HepG2 (cell line): ENCODE measurements around the gene PSMC4. TPM values are rescaled to one million over a fixed set of nuclear protein-coding genes. Genes with fewer than 3 reads are reported as not detected.

Source experiments
- ATF7 ChIP-seq, 2 experiments: fragments of 450-650 bp in 1 of 2; sonication (generic) in 1 of 2; formaldehyde crosslinking in 1 of 2; IDR thresholded peaks; 2 replicates each; pipeline versions ENCODE4 v1.4.0 to v1.6.1; 2016 to 2020; ENCODE audit warnings: antibody characterized with exemption in 1 of 2, mild to moderate bottlenecking in 1 of 2, missing genetic modification reagents in 1 of 2
- CBX5 ChIP-seq: sonication (generic); formaldehyde crosslinking; IDR thresholded peaks from 2 replicates; pipeline ENCODE4 v1.4.0; 2020; ENCODE audit warnings: missing genetic modification reagents, borderline replicate concordance
- CEBPB ChIP-seq: IDR thresholded peaks from 2 replicates; pipeline ENCODE4 v1.6.1; 2011; ENCODE audit warnings: low read depth, low read length, improper control_type of control experiment, borderline replicate concordance
- CHD4 ChIP-seq: fragments of 200-600 bp; sonication (generic); IDR thresholded peaks from 2 replicates; pipeline ENCODE4 v1.7.0; 2017; ENCODE audit warnings: mild to moderate bottlenecking, low read length, borderline replicate concordance
- EHMT2 ChIP-seq: fragments of 200-600 bp; sonication (generic); IDR thresholded peaks from 2 replicates; pipeline ENCODE4 v1.7.0; 2017; ENCODE audit warnings: antibody characterized with exemption, low read depth, low read length, borderline replicate concordance
- FOXJ3 ChIP-seq: sonication (generic); formaldehyde crosslinking; IDR thresholded peaks from 2 replicates; pipeline ENCODE4 v1.4.0; 2020; ENCODE audit warnings: missing genetic modification reagents, mild to moderate bottlenecking, borderline replicate concordance
- NFKBIZ ChIP-seq: IDR thresholded peaks from 2 replicates; pipeline ENCODE4 v1.6.1; 2018; ENCODE audit warnings: missing genetic modification reagents, missing compliant biosample characterization
- SAP130 ChIP-seq: IDR thresholded peaks from 2 replicates; pipeline ENCODE4 v1.6.1; 2016; ENCODE audit warnings: low read depth
- SOX5 ChIP-seq: IDR thresholded peaks from 2 replicates; pipeline ENCODE4 v1.6.1; 2016; ENCODE audit warnings: borderline replicate concordance
- SP5 ChIP-seq: IDR thresholded peaks from 2 replicates; pipeline ENCODE4 v1.6.1; 2016; ENCODE audit warnings: low read depth, borderline replicate concordance
- STAT5B ChIP-seq: sonication (generic); formaldehyde crosslinking; IDR thresholded peaks from 2 replicates; pipeline ENCODE4 v1.4.0; 2020; ENCODE audit warnings: missing genetic modification reagents
- TGIF2 ChIP-seq: IDR thresholded peaks from 2 replicates; pipeline ENCODE4 v1.6.1; 2016; ENCODE audit warnings: control low read depth, missing compliant biosample characterization
- ZNF296 ChIP-seq: sonication (generic); formaldehyde crosslinking; conservative IDR thresholded peaks from 2 replicates; pipeline ENCODE4 v1.5.0; 2020; ENCODE audit warnings: mild to moderate bottlenecking, missing genetic modification reagents
- ZNF33B ChIP-seq: sonication (generic); formaldehyde crosslinking; IDR thresholded peaks from 2 replicates; pipeline ENCODE4 v1.5.1; 2020; ENCODE audit warnings: mild to moderate bottlenecking, missing genetic modification reagents
- ZNF343 ChIP-seq: sonication (generic); formaldehyde crosslinking; IDR thresholded peaks from 2 replicates; pipeline ENCODE4 v1.4.0; 2020; ENCODE audit warnings: mild to moderate bottlenecking, missing genetic modification reagents
- ZNF703 ChIP-seq: sonication (generic); formaldehyde crosslinking; IDR thresholded peaks from 2 replicates; pipeline ENCODE4 v1.5.1; 2020; ENCODE audit warnings: missing genetic modification reagents, mild to moderate bottlenecking, moderate library complexity, borderline replicate concordance
- ZNF816 ChIP-seq: sonication (generic); formaldehyde crosslinking; IDR thresholded peaks from 2 replicates; pipeline ENCODE4 v1.8.0; 2022; ENCODE audit warnings: missing genetic modification reagents, mild to moderate bottlenecking, borderline replicate concordance
- polyA plus RNA-seq, 8 experiments: library from polyadenylated mRNA; depleted of rRNA in 3 of 8; stranded (reverse) in 7 of 8; unstranded in 1 of 8; fragments of >200 nt; fragmentation: Illumina TruSeq in 4 of 8; extraction: Trizol in 4 of 8; gene quantifications; 2 replicates each; pipeline versions ENCODE4 v1.2.1 to v1.2.3, GENCODE V29; 2011 to 2016; ENCODE audit warnings: low read depth in 4 of 8, missing spikeins in 1 of 8, mixed read lengths in 1 of 8; ENCODE audit not compliant: insufficient read depth in 1 of 8
- total RNA-seq, 5 experiments: library from RNA; depleted of rRNA; stranded (reverse); fragments of >200 nt; fragmentation: Illumina TruSeq; extraction: Trizol; gene quantifications; 2 replicates each; pipeline ENCODE4 v1.2.3, GENCODE V29; 2016; ENCODE audit warnings: low read depth in 1 of 5
- TF ChIP-seq, protein P1 (sequence below): sonication (generic); formaldehyde crosslinking; IDR thresholded peaks from 2 replicates; pipeline ENCODE4 v1.4.0; 2020; ENCODE audit warnings: mild to moderate bottlenecking, missing genetic modification reagents
- TF ChIP-seq, protein P2 (sequence below): sonication (generic); formaldehyde crosslinking; IDR thresholded peaks from 2 replicates; pipeline ENCODE4 v1.4.0; 2020; ENCODE audit warnings: mild to moderate bottlenecking, missing genetic modification reagents, borderline replicate concordance

The PSMC4 gene
- total and polyA plus RNA-seq, 2 of the 13 experiments (the other 11 are each of a cell fraction or from before 2014, with no cell fraction given): 49.9 to 160 TPM

GRCh38 chr19:39970675-39971379 is at the start of gene PSMC4 (continued):
- TF ChIP-seq, protein P1, sequence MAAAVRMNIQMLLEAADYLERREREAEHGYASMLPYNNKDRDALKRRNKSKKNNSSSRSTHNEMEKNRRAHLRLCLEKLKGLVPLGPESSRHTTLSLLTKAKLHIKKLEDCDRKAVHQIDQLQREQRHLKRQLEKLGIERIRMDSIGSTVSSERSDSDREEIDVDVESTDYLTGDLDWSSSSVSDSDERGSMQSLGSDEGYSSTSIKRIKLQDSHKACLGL (CRISPR knock-in tag): no peak
- TF ChIP-seq CBX5 (peak; percentile 92; the same call in 1 of the 2 replicates), ZNF296 (CRISPR knock-in tag) (no peak), CHD4 (no peak), ZNF343 (CRISPR knock-in tag) (no peak), SP5 (CRISPR knock-in tag) (peak; percentile 82), CEBPB (no peak), ZNF816 (no peak; the same call in 1 of the 2 replicates), ZNF33B (CRISPR knock-in tag) (no peak), EHMT2 (no peak), SOX5 (peak; percentile 73; the same call in 1 of the 2 replicates), NFKBIZ (peak; percentile 83; the same call in 1 of the 2 replicates), ATF7 (IDR thresholded peaks at IDR 0.05) (0 out of 2 replicates have a peak, but pooled peaks have one; percentile 12), ATF7 (CRISPR knock-in tag; IDR thresholded peaks at IDR 0.05) (no peak), STAT5B (CRISPR knock-in tag) (0 out of 2 replicates have a peak, but pooled peaks have one; percentile 66), TGIF2 (no peak; the same call in 1 of the 2 replicates), ZNF703 (CRISPR knock-in tag) (no peak), FOXJ3 (CRISPR knock-in tag) (peak; percentile 53; the same call in 1 of the 2 replicates), SAP130 (CRISPR knock-in tag) (peak; percentile 97)
- TF ChIP-seq, protein P2, sequence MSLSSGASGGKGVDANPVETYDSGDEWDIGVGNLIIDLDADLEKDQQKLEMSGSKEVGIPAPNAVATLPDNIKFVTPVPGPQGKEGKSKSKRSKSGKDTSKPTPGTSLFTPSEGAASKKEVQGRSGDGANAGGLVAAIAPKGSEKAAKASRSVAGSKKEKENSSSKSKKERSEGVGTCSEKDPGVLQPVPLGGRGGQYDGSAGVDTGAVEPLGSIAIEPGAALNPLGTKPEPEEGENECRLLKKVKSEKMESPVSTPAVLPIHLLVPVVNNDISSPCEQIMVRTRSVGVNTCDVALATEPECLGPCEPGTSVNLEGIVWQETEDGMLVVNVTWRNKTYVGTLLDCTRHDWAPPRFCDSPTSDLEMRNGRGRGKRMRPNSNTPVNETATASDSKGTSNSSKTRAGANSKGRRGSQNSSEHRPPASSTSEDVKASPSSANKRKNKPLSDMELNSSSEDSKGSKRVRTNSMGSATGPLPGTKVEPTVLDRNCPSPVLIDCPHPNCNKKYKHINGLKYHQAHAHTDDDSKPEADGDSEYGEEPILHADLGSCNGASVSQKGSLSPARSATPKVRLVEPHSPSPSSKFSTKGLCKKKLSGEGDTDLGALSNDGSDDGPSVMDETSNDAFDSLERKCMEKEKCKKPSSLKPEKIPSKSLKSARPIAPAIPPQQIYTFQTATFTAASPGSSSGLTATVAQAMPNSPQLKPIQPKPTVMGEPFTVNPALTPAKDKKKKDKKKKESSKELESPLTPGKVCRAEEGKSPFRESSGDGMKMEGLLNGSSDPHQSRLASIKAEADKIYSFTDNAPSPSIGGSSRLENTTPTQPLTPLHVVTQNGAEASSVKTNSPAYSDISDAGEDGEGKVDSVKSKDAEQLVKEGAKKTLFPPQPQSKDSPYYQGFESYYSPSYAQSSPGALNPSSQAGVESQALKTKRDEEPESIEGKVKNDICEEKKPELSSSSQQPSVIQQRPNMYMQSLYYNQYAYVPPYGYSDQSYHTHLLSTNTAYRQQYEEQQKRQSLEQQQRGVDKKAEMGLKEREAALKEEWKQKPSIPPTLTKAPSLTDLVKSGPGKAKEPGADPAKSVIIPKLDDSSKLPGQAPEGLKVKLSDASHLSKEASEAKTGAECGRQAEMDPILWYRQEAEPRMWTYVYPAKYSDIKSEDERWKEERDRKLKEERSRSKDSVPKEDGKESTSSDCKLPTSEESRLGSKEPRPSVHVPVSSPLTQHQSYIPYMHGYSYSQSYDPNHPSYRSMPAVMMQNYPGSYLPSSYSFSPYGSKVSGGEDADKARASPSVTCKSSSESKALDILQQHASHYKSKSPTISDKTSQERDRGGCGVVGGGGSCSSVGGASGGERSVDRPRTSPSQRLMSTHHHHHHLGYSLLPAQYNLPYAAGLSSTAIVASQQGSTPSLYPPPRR: peak; percentile 70; the same call in 1 of the 2 replicates
